Measurements from ENCODE around the gene PIM2. TPM values are rescaled to one million over a fixed set of nuclear protein-coding genes. Genes with fewer than 3 reads are reported as not detected.

The PIM2 gene
- total RNA-seq, 1 donor from 2014 or later, result 4.4 TPM

Other genes with a start within 250 kb of the PIM2 start
- gene WAS, start 235.2 kb downstream of the PIM2 start, total RNA-seq, result 1.2 TPM
- 6.4 TPM for gene SUV39H1, start 222.3 kb downstream of the PIM2 start, total RNA-seq
- gene GLOD5, start 157.3 kb downstream of the PIM2 start, total RNA-seq, result 0.52 TPM
- gene GATA1, start 132.4 kb downstream of the PIM2 start, total RNA-seq, result not detected
- gene HDAC6, start 117.0 kb downstream of the PIM2 start, total RNA-seq, result 46.5 TPM
- gene ERAS, start 92.5 kb downstream of the PIM2 start, total RNA-seq, result not detected
- gene PCSK1N, start 83.4 kb downstream of the PIM2 start, total RNA-seq, result 0.36 TPM
- gene TIMM17B, start 21.3 kb downstream of the PIM2 start, total RNA-seq, result 33.9 TPM
- gene PQBP1, start 21.1 kb downstream of the PIM2 start, total RNA-seq, result 53.5 TPM
- gene SLC35A2, start 7.4 kb downstream of the PIM2 start, total RNA-seq, result 17.4 TPM
- gene OTUD5, start 38.6 kb upstream of the PIM2 start, total RNA-seq, result 20.3 TPM
- 0.28 TPM for gene KCND1, start 52.8 kb upstream of the PIM2 start, total RNA-seq
- 21.2 TPM for gene GRIPAP1, start 83.2 kb upstream of the PIM2 start, total RNA-seq
- gene TFE3, start 124.3 kb upstream of the PIM2 start, total RNA-seq, result 20.2 TPM
- 27.7 TPM for gene CCDC120, start 140.0 kb upstream of the PIM2 start, total RNA-seq
- gene PRAF2, start 155.0 kb upstream of the PIM2 start, total RNA-seq, result 4.8 TPM
- gene WDR45, start 160.9 kb upstream of the PIM2 start, total RNA-seq, result 30.3 TPM
- 11.9 TPM for gene GPKOW, start 204.7 kb upstream of the PIM2 start, total RNA-seq
- gene MAGIX, start 243.7 kb upstream of the PIM2 start, total RNA-seq, result 4.7 TPM